GM18861 (cell line): ENCODE results near the gene OGFOD3.
A peak's percentile ranks its signal among the peaks of the same experiment; 100 is the strongest.
"Not testable (repeated sequence)": the region's sequence is repeated elsewhere in the genome, so short reads cannot be mapped to it uniquely, and the experiment has no call there.

Experiments
- ATAC-seq: cut with Tn5 transposase; IDR thresholded peaks from one replicate; pipeline ENCODE4 v1.9.1; 2021; ENCODE audit not compliant: unreplicated experiment

Gene OGFOD3

GRCh38 chr17:82376042-82376730, 42.2 kb downstream of the OGFOD3 start:
- ATAC-seq, result no peak

GRCh38 chr17:82375359-82376041, 42.9 kb downstream of the OGFOD3 start:
- ATAC-seq, result no peak

- no peak for ATAC-seq
Observed at GRCh38 chr17:82374626-82375331, 43.6 kb downstream of the OGFOD3 start.

GRCh38 chr17:82373731-82374625, 44.4 kb downstream of the OGFOD3 start:
- no peak for ATAC-seq

GRCh38 chr17:82373072-82373452, 45.3 kb downstream of the OGFOD3 start:
- not testable (repeated sequence) for ATAC-seq

- ATAC-seq, result no peak
Observed at GRCh38 chr17:82372249-82373071, 45.9 kb downstream of the OGFOD3 start.

GRCh38 chr17:82371333-82372248, 46.8 kb downstream of the OGFOD3 start, which contains the start of gene UTS2R:
Gene UTS2R, plus strand, starts transcription at chr17:82371765. Its CDS starts 2,560 bp downstream, at chr17:82374325.
- no peak for ATAC-seq

- peak; percentile 51 for ATAC-seq
Observed at GRCh38 chr17:82370471-82371332, 47.7 kb downstream of the OGFOD3 start.

- no peak for ATAC-seq
Observed at GRCh38 chr17:82369211-82369610, 49.2 kb downstream of the OGFOD3 start.

- no peak for ATAC-seq
Observed at GRCh38 chr17:82367724-82368524, 50.5 kb downstream of the OGFOD3 start.

- ATAC-seq, result no peak
Observed at GRCh38 chr17:82366749-82367148, 51.6 kb downstream of the OGFOD3 start.

- no peak for ATAC-seq
Observed at GRCh38 chr17:82365606-82366295, 52.6 kb downstream of the OGFOD3 start.

GRCh38 chr17:82361885-82362633, 56.3 kb downstream of the OGFOD3 start:
- no peak for ATAC-seq

GRCh38 chr17:82359451-82360074, 58.8 kb downstream of the OGFOD3 start:
- ATAC-seq, result not testable (repeated sequence)
